Upper lobe of right lung (tissue), 1 donor: ENCODE data around the gene MEIOC. TPM values are rescaled to one million over a fixed set of nuclear protein-coding genes. Genes with fewer than 3 reads are reported as not detected.

ENCODE experiments used
- total RNA-seq: library from RNA; stranded (reverse); fragmentation: NEBNext Ultra II Directional; extraction: Animal tissue kit (Norgen Biotek cat#: 25700); gene quantifications from one replicate; pipeline ENCODE4 v1.2.1, GENCODE V29; 2021
- donor health status: DM: no; HTN: yes; CAD: no; lungs with severe emphysema.

Gene MEIOC
- total RNA-seq, 1 donor from 2014 or later = not detected

Other genes starting within 250 kb of the MEIOC start
- 40.7 TPM for gene GPATCH8, start 153.1 kb upstream of the MEIOC start, total RNA-seq
- 8.7 TPM for gene FZD2, start 99.0 kb upstream of the MEIOC start, total RNA-seq
- gene CCDC43, start 33.3 kb downstream of the MEIOC start, total RNA-seq = 18.8 TPM
- 4.5 TPM for gene DBF4B, start 52.2 kb downstream of the MEIOC start, total RNA-seq
- 0.43 TPM for gene ADAM11, start 102.5 kb downstream of the MEIOC start, total RNA-seq
- gene GJC1, start 173.8 kb downstream of the MEIOC start, total RNA-seq = 22.8 TPM
- gene HIGD1B, start 191.4 kb downstream of the MEIOC start, total RNA-seq = 36.4 TPM
- gene EFTUD2, start 243.0 kb downstream of the MEIOC start, total RNA-seq = 74.4 TPM